GM15510 (cell line): ENCODE measurements around the gene GJA3.

ENCODE experiments used
- POLR2A ChIP-seq: IDR thresholded peaks from 3 replicates; pipeline ENCODE4 v1.6.1; 2011; ENCODE audit warnings: borderline replicate concordance; ENCODE audit not compliant: insufficient read length; ENCODE audit errors: extremely low read depth

Gene GJA3

DNA sequence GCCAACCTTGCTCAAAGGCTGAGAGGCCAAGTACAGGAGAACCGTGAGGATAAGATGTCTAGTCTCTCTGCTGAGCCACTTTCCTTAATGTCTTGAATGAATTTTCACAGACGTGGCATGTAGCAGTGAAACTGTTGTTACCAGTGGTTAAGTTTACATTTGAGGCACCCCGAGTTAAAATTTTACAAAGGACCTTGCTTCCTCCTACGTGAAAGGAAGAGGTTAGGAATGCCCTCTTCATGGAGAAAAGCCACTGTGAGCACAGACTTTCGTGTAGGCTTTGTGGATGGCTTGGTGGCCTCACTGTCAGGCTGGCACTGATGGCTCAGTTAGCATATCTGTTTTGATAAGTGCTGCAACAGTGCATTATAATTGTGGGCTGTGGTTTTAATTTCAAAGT is 29.2 kb upstream of the GJA3 start:
- TF ChIP-seq POLR2A, result no peak

DNA sequence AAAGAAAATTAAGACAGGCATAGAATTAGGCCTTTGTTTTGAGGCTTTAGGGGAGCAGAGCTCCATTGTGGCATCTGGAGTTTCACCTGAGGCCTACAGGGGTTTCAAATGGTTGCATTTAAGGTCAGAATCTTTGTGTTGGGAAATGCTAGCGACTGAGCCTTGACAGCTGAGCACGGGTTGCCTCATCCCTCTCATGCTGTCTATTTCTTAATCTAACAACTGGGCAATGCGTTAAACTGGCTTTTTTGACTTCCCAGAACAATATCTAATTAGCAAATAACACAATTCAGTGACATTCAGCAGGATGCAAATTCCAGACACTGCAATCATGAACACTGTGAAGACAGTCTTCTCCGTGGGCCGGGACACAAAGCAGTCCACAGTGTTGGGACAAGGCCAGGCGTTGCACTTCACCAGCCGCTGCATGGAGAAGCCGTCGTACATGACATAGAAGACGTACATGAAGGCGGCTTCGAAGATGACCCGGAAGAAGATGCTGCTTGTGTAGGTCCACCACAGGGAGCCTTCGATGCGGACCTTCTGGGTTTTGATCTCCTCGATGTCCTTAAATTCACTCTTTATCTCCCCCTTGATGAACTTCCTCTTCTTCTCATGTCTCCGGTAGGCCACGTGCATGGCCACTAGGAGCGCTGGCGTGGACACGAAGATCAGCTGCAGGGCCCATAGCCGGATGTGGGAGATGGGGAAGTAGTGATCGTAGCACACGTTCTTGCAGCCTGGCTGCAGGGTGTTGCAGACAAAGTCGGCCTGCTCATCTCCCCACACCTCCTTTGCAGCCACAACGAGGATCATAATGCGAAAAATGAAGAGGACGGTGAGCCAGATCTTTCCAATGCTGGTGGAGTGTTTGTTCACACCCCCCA is 28.1 kb upstream of the GJA3 start:
- no peak for TF ChIP-seq POLR2A

DNA sequence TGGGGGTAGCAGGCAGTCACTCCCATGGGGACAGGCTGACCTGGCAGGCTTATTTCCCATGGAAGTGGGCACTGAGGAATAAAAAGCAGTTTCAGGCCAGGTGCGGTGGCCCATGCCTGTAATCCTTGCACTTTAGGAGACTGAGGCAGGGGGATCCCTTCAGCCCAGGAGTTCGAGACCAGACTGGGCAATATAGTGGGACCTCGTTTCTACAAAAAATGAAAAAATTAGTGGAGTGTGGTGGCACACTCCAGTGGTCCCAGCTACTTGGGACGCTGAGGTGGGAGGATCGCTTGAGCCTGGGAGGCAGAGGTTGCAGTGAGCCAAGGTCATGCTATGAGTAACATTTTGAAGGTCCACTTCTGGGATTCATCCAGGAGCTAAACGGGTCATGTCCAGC is 25.9 kb upstream of the GJA3 start:
- no peak for TF ChIP-seq POLR2A

DNA sequence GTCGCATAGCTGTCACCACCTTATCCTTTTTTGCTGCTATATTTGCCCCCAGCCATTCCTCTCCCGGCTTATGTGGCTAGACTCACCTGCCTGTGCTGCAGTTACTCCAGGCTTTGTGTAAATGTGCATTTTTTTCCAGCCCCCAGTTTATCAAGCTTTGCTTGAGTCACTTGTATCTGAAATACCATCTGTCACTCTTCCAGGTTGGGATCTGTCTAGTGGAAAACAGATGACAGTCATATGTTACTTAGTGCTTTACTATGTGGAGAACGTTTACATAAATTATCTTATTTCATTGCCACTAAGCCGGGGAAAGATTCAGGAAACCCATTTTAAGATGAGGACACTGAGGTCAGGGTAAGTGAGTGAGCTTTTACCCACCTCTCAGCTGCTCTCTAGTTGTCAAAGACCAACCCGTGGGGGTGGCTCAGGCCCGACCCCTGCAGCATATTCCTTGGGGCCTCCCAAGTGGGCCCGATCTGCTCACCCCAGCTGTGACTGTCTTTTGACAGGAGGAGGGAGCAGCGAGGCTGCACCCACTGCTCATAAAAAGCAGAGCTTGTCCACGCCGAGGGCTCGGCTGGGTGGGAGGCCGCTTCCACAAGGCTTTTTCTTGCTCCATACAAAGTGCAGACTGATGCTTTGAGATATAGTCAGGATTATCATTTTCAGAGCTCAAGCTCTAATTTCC is 24.7 kb upstream of the GJA3 start:
- no peak for TF ChIP-seq POLR2A

DNA sequence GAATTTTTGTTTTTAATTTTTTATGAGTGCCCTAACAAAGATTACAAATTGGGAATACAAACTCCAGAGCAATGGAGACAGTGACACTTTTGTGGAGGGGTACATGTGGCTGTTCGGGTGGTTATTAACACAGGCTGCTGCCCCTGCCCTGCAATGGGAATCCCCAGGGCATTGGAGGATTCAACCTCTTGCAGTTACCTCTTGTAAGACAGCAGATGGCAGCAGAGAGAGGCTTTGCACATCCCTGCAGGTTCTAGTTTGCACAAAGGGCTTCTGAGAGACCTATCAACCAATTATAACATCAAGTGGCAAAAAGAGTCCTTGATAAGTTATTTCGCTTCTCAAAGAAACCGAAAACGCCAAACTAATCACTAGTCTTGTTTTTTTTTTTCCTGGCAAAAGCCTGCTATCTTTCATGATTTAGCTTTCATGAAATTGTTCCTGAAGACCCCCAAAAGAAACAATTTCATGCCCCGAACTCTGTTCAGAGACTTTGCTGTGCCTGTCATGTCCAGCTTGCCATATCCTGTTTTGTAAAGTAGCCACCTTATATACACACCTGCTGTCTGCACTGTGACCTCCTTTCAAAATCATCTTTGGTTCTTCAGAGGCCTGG is 21.5 kb upstream of the GJA3 start:
- TF ChIP-seq POLR2A, result no peak

DNA sequence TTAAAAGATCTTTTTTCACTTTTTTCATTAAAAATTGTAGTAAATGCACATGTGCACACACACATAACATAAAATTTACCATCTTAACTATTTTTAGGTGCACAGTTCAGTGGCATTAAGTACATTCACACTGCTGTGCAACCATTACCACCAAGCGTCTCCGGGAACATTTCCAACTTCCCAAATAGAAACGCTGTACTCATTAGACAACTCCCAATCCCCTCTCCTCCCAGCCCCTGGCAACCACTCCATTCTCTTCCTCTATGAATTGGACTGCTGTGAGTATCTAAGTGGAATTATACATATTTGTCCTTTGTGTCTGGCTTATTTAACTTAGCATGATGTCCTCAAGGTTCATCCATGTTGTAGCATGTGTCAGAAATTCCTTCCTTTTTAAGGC is 20.3 kb upstream of the GJA3 start:
- no peak for TF ChIP-seq POLR2A

DNA sequence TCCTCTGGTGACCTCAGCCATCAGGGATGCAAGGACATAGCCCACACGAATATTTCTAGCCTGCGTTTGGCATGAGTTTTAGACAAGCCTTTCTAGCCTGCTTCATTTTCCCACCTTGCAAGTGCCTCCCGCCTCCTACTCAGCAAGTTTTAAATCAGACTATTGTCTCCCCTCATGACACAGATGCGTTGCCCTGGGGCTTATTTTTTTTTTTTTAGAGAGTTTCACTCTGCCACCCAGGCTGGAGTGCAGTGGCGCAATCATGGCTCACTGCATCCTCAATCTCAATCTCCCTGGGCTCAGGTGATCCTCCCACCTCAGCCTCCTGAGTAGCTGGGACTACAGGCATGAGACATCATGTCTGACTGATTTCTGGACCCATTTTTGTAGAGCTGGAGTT is 17.3 kb upstream of the GJA3 start:
- no peak for TF ChIP-seq POLR2A

GRCh38 chr13:20177049-20177831 is 16.4 kb upstream of the GJA3 start:
- TF ChIP-seq POLR2A, result no peak

DNA sequence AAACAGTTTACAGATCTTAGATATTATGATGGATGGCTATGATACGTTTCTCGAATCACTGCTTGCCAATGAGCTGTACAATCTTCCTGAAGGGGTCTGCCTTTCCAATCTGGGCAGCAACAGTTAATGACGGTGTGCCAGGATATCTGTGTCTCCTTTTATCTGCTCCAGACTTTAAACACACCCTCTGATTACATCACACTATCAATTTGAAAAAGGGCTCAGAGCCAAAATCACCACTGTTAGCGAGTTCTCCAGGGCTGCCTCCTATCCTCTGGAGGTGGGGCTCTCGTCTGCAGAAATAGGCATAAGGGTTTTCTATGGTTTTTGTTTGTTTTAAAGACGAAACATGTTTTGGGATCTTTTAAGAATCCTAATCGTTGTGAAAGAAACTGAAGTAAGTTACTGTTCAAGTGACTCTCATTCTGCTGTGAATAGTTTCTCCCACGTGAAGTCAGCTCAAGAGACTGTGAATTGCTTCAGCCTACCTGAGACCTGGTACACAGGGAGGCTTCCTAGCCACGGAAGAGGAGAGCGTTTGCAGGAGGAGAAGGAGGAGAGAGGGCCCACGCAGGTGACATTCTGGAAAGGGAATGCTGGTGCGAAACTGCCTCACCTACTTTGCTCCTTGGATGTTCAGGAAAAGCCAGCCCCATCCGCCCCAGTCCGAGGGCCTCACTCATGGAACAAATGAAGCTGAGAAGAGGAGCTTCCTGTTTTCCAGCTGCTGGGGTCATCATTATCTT is 15.2 kb upstream of the GJA3 start:
- TF ChIP-seq POLR2A, result no peak

- TF ChIP-seq POLR2A, result no peak
These were observed 14.5 kb upstream of the GJA3 start for GRCh38 chr13:20175406-20175794.

DNA sequence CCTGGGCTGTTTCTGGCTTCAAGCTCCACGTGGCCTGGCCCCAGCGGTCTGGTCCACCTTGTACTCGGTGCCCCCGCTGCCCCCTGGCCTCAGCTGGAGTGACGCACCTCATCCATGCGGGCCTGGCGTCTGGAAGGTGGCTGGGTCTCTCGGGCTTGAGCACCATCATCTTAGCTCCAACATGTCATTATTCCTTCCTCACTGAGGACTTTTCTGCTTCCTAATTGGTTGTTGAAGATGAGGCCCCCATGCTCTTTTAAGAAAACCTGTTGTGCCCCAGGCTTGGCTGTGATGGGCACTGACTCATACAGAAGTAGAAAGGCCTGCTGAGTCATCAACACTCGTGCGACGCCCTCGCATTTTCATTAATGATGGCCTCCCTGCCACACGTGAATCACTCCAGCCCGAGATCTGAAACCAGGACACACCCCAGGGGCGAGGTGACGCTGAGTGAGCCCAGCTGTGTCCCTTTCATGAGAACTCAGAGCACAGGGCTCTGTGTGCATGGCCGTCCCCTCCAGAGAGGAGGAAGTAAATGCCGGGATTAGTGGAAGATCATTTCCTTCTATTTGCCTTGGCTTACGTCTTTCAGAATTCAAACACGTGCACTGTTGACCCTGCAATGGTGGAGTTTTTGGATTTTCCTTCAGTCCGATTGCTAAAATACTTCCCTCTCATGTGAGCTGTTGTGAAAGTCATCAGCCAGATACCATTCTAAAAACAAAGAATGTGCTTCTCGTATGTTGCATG is 14.0 kb upstream of the GJA3 start:
- no peak for TF ChIP-seq POLR2A

DNA sequence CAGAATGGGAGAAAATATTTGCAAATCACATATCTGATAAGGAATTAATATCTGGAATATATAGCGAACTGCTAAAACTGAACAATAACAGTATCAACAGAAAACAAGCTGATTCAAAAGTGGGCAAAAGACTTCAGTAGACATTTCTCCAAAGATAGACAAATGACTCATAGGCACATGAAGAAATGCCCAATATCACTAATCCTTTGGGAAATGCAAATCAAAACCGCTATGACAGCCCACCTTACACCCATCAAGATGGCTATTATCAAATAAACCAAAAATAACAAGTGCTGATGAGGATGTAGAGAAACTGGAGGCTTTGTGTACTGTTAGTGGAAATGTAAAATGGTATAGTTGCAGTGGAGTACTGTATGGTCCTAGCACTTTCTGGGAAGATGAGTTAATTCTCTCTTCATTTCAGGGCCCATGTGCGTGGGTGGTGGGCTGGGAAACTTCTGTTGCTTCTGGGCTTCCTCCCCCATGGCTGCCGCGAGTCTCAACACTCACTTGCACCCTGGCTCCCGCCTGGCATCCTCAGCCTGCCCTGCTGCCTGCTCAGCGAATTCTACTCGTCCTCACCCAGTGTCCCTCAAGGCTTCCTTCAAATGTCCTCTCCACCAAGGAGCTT is 12.4 kb upstream of the GJA3 start:
- no peak for TF ChIP-seq POLR2A

- no peak for TF ChIP-seq POLR2A
These were observed 10.5 kb upstream of the GJA3 start for GRCh38 chr13:20171364-20171763.
